NCI-H1092 treated with DMSO at 0.1 percent for 48 hours (cell line): Measurements from ENCODE around the gene HSPA2.

Source experiments
- DNase-seq: peaks from one replicate; lab custom pipeline; 2025; lab: John Stamatoyannopoulos, UW

HSPA2 gene

DNA sequence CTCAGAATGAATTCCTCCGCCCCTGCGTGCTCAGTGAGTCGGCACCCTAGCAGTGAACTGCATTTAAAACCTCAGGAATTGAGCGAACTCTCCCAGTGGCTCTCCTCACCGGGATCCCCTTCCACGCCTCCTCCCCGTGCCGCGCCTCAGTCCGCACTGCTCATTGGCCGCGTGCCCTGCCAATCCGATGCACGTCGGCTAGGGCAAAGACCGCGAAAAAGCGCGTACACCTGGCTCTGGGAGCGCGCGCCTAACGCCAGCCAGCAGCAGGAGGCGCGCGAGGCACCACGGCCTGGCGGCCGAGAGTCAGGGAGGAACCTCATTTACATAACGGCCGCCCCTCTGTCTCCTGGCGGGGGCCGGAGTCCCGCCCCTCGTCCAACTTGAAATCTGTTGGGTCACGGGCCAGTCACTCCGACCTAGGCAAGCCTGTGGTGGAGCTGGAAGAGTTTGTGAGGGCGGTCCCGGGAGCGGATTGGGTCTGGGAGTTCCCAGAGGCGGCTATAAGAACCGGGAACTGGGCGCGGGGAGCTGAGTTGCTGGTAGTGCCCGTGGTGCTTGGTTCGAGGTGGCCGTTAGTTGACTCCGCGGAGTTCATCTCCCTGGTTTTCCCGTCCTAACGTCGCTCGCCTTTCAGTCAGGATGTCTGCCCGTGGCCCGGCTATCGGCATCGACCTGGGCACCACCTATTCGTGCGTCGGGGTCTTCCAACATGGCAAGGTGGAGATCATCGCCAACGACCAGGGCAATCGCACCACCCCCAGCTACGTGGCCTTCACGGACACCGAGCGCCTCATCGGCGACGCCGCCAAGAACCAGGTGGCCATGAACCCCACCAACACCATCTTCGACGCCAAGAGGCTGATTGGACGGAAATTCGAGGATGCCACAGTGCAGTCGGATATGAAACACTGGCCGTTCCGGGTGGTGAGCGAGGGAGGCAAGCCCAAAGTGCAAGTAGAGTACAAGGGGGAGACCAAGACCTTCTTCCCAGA lies at the start of gene HSPA2:
TSS of gene HSPA2 (plus strand) at position 534 of the 995 bp plus-strand sequence. CDS start at position 643, 109 bp downstream.
- DNase-seq, result peak; percentile 100

DNA sequence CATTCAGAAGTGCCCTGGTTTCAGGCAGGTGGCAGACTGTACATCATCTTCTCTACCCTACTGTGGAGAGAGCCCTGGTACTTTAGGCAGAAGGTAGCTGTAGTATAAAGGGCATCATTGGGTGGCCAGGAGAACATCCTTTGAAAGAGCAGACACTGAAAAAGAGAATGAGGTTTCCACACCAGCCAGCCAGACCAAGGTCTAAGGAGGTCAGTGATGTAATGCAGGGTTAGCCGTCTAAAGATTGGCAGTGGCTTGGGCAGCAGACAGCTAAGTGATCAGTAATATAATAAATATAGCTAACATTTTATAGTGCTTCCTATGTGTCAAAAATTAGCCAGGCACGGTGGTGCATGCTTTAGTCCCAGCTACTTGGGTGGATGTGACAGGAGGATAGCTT lies 48.9 kb upstream of the HSPA2 start:
- DNase-seq, result no peak

DNA sequence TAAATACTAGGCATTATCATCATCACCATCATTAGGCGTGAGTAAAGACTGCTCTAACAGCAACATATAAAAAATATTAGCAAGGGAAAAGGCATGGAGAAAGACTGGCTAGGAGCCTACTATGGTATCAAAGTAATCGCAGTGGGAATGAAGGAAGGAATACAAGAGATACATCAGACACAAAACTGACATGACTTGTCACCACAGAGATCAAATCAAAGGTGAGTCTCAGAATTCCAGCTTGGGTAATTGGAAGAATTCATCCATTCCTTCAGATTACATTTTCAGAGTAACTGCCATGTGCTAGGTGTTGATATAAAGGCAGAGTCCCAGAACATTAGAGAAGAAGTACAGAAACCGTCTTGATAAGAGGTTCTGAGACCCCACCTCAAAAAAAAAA lies 47.1 kb upstream of the HSPA2 start:
- no peak for DNase-seq

DNA sequence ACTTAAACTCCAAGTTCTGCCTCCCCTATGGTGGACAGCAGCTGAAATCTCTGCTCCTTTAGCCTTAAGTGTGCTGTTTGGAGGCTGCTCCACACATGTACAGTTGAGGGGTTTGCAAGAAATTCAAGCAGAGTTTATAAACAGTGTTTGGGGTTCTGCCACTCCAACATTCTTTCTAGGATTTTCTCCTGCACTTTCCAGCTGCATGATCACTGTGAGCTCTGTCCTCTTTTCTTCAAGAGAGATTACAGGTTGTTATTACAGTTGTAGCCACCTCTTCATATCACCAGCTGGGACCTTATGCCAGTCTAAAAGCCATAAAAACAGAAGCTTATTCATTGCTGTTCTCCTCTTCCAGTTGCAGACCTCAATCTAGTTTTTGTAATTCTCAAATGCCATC lies 45.3 kb upstream of the HSPA2 start:
- DNase-seq, result no peak

DNA sequence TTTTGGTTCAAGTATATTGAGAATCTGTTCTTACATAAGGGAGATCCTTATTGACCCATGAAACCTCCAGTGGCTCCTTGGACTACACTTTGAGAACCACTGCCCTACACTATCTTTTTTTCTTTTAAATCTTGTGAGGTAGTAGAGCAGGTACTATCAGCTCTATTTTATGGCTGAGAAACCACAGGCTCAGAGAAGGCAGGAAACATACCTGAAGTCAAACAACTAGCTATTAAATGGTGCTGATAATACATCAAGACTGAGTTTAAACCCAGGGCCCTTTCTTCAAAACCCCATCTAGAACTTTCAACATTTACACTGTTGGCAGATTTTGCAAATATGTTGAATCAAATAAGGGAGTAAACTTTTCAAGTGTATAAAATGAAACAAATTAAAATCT lies 43.8 kb upstream of the HSPA2 start:
- DNase-seq, result no peak

DNA sequence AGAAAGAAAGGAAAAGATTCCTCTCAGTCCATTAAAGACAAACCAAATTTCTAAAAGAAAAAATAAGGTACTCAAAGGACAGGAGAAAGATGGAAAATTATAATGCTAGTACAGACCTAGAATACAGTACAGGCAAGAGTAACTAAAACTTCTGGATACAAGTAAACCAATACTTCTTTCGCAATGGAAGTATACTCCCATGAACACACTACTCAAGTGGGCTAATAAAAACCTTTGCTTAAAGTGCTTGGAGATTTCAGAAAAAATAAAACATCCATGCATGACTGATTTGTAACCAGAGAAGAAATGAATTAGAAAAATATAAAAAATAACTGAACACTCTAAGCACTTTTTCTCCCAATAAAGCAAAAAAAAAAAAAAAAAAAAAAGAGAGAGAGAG lies 40.5 kb upstream of the HSPA2 start:
- DNase-seq, result no peak

DNA sequence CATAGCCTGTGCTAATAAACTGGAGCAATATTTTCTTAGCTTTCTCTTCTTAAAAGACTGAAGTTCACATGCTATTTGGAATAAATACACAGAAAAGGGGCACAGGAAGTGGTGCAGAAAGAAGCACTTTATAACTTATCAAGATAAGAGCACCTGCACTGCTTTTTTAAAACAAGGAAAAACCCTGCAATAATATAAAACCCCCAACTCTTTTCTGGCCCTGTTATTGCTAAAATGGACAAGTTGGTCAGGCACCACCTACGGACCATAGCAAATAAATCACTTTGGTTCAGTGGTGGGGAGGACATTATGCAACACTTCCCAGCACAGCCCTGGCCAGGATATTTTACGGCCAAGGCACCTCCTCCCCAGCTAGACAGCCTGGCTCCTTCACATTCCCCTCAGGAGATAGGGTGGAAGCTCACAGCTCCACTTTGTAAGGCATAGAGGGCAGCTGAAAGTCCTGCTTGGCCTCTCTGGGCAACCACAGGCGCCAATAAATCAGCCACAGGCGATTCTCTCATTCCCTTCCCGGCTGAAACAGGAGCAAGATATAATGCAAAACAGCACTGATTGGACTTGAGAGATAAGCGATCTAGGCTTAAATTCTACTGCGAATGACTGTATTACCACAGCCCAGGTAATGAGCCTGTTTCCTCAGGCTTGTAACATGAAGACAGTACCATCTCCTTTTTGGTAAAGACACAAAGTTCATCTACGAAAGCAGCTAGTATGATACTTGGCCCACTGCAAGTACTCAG lies 39.0 kb upstream of the HSPA2 start:
- no peak for DNase-seq

DNA sequence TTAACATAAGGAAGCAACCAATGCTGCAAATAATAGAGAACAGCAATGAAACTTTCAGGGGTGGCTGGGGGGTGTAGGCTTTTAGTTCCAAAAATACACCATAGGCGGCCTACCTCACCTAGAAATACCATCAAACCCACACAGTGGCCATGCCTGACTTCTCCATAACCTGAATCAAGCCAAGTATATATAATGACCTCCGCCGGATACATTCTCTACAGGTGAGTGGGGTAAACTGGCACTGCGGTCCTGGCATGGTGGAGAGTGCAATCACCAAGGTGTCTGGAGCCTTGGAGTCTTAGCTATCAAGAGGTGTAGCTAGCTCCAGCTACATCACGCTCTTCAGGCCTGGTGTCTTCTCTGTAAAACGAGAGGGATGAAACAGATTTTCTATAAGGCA lies 38.1 kb upstream of the HSPA2 start:
- DNase-seq, result no peak

DNA sequence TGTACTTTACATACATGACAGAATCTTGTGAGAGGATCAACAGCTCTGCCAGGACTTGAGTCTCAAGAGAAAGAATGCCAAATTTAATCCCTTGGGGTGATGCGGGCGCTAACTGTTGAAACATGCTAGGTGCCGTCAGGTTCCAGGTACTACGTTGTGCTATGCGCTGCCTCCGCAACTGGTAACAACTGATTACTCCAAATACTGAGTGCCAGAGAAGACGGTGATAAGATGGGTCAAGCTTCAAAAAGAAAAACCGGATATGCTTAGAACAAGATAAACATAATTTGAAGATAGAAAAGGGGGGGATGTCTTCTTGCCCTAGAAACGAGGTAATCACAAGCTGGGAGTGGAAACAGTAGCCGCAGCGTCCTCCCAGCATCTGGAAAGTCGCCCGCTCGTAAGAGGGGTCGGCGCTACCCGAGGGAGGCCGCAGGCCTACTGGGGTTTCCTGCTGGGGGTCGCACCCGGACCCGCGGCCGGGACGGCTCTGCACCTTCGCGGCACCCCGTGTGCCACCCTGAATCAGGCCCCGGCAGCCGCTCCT lies 37.6 kb upstream of the HSPA2 start:
- peak; percentile 63 for DNase-seq

DNA sequence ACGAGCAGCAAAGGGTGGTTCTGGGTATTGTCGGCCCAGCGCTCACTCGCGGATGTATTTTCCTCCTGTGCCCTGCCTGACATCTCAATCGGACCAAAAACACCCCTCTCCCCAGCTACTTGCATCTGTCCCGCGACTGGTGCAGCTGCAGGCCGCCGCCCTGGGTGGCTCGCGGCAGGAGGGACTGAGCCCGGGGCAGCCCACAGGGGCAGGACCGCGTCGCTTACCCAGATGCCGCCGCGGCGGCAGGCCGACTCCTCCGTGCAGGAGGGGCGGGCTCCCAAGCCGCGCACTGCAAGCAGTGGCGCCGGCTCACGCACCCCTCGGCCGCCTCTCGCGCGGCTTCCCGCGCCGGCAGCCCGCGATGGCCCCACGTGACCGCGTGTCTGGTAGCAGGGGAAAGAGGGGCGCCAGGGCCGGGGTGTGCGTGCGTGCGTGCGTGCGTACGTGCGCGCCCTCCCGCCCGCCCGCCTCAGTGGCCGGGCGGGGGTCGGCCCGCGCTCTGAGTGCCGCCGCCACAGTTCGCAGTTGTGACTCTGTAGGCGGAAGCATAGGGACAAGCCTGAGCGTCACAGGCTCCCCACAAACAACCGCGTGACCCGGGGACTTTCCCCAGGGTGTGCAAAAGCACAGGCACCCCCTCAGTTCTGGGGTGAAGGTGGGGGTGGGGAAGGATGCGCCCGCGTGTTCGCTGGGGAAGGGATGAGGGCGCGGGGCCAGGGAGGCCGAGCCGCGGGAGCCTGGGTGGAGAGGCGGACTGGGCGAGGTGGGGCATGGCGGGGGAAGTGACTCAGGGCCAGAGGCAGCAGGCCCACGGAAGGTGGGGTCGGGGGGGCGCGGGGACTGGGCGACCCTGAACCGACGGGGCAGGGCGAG lies 36.9 kb upstream of the HSPA2 start, which contains the start of gene ZBTB25:
TSS of gene ZBTB25 (minus strand) at position 405 of the 876 bp plus-strand sequence. CDS start 13,305 bp downstream, outside the sequence.
- DNase-seq, result peak; percentile 93

DNA sequence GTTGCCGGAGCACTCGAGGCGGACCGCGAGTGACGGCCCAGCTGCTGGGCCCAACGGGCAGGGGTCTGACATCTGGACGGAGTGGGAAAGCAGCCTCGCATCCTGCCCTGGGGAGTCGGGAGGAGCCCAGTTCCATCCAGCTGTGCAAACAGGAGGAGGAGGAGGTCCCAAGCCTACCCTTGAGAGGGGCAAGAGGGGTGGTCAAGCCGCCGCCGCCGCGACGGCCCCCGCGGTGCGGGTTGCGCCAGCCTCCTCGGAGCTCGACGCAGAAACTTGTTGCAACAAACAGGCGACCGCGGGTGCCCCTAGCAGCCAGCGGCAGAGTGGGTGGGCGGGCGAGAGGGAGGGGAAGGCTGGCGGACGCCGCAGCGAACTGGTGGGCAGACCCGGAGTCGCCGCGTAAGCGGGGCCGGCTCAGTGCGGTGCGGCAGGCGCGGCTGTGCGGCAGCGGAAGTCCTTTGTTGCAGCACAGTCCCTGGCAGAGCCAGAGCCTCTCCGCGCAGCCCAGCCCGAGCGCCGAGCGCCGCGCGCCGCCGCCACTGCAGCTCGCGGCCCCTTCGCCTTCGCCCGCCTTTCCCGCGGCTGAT lies 36.1 kb upstream of the HSPA2 start, which contains the start of gene ZBTB1:
TSS of gene ZBTB1 (plus strand) at position 461 of the 587 bp plus-strand sequence. CDS start 16,735 bp downstream, outside the sequence.
- peak; percentile 93 for DNase-seq

DNA sequence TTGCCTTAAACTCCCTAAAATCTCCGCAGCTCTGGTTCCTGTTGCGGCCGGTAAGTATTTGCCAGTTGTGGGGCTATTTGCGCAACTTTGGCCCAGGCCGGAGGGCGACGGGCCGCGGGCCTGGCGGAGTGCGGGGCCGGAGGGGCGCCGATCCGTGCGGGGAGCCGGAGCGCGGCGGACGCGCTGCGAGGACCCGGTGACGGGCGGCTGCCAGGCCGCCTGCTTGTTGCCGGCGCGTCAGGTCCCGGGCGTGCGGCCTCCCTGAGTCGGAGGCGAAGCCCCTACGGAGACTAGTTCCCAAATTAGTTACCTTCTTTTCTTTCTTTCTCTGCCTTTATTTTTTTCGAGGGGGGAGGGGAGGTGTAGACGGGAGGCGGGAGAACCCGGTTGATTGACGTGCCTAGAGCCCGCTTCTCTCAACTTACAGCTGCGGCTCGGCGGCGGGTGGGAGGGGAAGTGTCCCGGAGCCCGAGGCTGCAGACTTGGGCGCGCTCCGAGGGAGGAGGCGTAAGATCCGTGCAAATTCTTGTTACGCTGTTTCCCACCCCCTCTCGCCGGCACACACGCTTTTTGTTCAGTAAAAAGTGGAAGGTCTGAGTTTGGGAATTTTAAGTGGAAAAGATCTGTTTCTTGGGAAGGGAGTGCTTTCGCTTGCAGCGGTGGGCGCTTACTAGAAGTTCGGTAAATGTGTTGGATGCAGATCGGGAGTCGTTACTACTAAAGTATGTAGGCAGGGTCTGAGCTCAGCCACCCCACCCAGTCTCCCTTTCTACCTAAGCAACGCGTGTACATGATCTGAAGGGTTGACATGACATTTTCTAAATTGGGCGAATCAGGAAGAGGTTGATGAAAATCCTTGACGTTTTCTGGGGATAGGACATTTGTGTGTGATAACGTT lies 35.4 kb upstream of the HSPA2 start:
- peak; percentile 82 for DNase-seq

DNA sequence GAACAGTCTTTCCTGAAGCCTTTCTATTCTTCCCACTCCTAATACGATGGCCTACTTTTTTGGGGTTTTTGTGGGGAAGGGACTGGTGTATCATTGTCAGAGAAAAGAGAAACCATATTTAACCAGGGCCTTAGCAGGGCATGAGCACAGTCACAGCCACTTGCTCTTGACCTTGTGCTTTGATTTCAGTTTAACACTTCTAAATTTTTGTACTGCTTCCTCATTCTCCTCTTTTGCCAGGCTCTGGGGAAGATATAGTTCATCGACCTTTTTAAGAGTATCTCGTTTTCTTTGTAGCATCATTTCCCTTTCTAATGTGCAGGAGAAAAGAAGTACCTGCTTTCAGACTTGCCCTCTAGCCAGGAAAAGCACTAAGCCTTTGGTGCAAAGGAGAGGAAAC lies 33.8 kb upstream of the HSPA2 start:
- DNase-seq, result no peak

DNA sequence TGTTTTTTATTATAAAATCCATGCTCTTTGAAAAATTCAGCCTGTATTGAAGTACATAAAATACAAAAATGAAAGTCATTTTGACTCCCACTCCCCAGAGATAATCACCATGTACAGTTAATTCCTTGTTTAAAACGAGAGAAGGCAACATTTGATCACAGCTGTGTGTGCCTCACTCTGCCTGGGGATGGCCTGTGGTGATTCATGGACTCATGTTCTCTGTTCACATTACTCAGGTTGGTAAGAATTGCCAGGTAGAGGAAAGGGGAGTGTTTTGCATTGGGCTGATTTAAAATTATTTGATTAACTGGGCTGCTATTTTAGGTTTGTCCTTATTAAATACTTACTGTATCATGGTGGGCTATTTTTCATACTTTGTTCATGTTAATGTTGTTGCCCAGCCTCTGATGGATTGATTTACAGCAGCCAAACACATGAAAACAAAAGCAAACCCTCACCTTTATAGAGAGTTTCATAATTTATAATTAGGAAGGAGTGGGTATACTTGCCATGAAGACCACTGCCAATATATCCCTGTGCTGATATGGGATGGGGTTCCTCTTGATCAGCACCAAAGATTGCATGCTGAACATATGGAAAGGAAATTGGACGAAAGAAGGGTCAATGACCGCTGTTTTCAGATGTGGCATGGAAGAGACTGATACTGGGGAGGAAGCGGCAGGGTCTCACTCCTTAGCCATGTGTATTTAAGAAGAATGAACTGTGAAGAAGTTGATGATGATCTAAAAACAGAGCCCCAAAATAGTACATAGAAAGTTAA lies 33.0 kb upstream of the HSPA2 start:
- no peak for DNase-seq

DNA sequence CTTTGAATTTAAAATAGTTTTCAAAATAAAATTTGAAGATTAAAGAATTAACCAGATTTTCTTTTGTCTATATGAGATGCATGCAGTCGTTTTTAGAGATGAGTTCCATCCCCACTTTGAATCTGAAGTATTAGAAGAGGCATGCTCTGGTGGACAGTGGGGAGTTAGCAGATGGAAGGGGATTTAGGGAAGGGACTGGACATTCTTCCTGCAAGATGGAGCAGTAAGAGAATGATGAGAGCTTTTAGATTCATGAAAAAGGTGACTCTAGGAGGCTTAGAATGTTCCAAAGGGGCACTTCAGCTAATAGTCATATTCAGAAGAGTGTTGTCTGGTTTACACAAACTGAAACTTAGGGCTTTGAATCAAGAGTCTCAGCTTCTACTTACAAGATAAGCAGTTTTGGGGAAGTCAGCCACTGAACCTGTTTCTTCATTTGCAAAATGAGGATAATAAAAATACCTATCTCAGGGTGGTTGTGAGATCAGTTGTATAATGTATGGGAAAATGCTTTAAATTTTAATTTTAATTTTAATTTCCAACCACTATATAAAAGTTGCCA lies 32.2 kb upstream of the HSPA2 start:
- DNase-seq, result no peak

DNA sequence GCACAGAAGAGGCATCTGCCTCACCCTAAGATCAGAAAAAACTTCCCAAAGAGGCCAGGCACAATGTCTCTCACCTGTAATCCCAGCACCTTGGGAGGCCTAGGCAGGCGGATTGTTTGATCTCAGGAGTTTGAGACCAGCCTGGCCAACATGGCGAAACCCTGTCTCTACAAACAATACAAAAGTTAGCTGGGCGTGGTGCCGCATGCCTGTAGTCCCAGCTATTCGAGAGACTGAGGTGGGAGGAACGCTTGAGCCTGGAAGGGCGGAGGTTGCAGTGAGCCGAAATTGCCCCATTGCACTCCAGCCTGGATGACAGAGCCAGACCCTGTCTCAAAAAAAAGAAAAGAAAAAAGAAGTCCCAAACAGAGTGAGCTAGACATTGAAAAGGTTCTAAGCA lies 31.5 kb upstream of the HSPA2 start:
- no peak for DNase-seq

DNA sequence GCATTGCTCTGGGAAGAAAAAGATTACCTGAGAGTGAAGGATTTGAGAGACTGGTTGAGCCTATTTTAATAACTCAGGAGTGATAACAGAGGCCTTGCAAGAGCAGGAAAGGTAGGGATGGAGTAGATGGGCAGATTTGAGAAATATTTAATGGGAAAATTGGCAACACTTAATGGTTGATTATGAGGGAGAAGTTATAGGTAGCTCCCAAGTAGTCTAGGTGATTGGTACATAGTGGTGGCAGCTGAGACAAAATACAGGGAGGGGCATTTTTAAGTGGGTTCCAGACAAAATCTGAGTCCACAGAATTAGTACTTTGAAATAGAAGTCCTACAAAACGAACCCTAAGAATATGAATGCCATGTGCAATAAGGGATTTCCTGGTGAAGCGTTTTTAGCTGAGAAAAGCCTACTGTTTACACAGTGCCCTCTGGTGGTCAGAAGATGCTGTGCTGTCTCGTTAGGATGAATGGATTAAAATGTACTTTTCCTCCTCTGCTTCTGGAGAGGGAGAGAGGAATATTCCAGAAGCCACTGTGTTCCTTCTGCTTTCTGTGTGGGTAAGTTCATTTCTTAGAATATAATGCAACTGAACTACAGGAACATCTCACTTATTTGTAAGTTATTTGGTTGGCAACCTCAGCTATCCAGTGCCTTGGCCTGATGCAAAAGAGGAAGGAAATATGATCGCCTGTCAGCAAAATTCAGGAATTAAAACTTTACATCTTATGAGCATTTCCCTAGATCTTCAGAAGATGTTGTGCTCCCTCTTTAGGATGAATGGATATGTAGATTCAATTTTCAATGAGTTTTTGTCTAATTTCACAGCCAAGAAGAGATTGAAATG lies 29.5 kb upstream of the HSPA2 start:
- peak; percentile 80 for DNase-seq

DNA sequence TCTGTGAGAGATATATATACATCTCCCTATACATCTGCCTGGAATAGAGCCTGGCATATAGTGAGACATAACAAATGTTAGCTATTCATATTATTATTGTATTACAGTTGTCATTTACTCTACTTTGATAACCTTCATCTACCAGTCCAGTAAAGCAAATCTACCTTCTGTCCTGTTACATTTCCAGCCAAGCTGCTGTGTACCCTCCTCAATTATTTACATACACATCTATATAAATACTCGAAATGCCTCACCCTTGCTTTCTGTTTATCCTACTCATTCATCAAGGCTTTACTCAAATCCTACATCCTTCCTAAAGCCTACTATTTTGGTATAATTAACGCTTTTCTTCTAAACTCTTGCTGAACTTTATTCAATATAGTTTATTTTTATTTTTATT lies 27.3 kb upstream of the HSPA2 start:
- no peak for DNase-seq
